Activated gamma-delta T cell treated with Interleukin-2 at 50 U/mL for 16 hours (primary cell): ENCODE measurements around the gene GPC3.

Source experiments
- DNase-seq: peaks from one replicate; pipeline ENCODE4 v3.0.0-alpha.2; 2020

Gene GPC3

DNA sequence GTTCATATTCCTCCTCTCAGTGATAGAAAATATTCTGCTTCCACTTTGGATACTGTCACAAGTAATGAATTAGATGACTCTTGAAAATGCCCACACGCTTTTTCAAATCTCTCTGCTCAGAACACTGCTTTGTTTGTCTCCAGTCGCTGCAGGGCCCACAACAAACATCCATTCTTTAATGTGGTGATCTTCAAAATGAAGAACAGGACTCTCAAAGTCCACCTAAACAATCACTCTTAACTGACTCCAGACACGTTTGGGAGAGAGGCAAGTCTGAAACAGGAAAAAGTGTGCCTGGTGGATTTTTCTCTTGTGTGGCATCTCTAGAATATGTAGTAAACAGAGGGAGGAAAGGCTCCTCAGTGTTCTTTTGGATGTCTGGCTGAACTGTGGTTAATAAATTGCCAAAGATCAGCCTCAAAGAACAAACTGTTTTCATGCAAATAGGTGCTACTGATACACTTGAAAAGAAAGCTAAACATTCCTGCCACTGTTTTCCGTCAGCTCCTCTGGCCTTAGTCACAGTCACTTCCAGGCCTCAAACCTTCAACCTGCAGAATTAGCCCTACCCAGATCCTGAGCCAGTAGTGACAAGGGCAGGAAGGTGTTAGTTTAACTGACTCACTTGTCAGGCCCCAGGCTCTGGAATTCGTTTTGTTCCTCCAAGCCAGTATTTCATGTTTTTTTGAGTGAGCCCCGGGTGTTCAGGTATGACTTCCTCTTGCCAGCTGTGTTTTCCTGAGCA lies 310.5 kb downstream of the GPC3 start:
- no peak for DNase-seq

GRCh38 chrX:133670383-133670782 lies 315.0 kb downstream of the GPC3 start:
- no peak for DNase-seq

DNA sequence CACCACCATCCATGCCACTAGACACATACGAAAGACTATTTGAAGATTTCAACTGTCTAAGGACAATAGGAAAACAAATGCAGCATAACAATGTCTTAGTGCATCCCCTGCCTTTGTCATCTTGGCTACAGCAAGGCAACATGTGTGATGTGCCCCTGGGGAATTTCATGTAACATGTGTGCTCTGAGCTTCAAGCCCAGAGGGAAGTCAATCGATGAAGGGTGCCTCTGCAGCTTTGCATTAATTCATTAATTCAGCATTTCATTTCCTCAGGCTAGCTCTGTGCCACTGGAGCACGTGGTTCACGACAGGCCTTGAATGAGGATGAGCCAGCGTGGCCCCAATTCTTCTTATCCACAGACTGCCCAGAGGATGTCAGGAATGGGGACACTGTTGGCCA lies 316.2 kb downstream of the GPC3 start:
- DNase-seq: no peak

DNA sequence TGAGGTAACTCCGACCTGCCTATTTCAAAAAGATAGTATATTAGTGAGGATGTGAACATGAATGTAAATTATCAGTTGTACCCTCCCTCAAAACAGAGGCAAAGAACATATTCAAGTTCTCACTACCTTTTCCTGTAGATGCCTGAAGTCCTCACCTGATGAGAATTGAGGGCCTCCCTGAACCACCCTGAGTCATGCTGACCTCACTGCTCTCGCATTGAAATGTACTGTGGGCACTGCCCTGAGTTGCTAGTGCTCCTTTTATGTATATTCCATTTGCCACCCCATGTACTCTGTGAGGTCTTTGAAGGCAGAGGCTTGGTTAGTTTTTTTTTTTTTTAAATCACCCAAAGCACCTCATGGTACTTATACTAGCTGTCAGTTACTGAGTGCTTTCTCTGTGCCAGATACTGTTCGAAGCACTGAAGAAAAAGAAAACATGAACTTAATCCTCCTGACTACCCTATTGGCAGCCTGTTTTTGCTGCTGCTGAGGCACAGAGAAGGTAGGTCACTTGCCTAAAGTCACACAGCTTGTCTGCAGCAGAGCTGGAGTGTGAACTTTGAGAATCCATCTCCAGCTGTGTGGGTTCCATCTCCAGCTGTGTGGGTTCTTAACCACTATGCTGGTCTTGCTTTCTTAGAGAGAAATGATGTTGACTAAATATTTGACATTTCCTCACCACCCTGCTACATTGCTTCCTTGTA lies 317.0 kb downstream of the GPC3 start:
- no peak for DNase-seq

DNA sequence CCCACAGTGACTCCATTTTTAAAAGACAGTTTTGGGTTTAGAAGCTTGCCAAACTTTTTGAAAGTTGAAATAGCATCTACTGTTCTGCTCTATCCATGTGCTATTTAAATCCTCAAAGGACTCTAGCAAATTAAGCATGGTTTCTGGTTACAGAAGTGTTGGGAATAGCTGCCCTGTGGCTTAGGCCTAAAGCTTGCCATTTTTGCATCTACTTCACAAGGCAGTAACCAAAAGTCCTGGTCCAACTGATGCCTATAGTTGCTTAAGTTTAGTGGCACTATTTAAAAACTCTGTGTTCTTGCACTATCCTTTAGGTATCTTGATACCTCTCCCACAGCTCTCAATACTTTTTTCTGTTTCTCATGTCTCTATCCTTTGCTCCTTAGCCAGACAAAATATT lies 319.1 kb downstream of the GPC3 start:
- DNase-seq: no peak

DNA sequence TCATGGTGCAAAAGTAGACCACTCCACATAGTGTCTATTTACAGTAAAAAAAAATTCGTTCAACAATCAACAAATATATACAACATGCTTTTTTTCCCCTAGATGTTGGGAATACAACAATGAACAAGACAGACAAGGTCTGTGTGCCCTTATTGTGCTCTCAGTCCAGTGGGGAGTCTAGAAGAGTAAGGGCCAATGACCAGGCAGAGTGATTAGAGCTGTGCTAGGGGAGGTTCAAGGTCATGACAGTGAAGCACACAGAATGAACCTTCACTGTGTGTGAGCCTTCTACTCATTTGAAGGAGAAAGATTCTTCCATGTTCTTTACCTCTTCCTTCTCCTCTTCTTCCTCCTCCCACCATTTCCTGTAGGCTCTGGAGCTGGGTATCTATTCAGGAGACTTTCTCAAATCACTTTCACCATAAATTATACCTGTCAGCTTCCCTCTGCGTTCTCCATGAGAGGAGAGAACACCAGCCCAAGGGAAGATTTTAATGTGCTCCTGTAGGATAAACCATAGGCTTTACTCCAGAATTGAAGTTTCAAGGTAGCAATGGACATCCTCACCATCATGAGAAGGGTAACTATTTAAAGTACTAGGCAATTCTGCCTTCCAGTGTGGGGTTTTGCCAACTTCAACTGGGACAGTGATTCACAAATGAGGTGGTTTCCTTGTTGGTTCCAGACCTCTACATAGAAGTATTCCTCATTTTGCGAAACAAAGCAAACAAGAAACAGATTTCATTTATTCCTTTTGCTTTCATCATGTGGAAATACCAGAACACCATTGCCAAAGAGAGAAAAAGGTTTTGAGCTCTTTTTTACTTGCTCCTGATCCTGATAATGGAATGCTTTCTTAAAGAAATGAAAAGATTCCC lies 323.2 kb downstream of the GPC3 start:
- no peak for DNase-seq

GRCh38 chrX:133660281-133660680 lies 325.1 kb downstream of the GPC3 start:
- DNase-seq: no peak

GRCh38 chrX:133658293-133658911 lies 327.0 kb downstream of the GPC3 start:
- DNase-seq: no peak

GRCh38 chrX:133655275-133656265 lies 329.8 kb downstream of the GPC3 start:
- DNase-seq: no peak

DNA sequence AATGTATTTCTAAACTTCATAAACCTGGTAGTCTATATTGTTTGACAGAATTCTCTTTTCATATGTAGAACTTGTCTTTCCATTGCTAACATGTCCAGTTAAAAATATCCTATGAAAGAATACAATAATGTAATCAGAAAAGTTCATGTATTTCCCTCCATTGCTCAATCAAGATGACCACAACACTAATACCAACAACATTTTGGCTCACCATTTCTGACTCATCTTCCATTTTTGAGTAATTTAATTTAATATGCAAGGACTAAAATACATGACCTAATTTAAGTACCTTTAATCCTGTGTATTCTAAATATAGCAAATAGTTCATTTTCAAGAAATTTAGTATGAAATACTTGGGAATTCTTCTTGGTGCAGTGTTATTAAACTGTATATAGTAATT lies 330.6 kb downstream of the GPC3 start:
- no peak for DNase-seq

DNA sequence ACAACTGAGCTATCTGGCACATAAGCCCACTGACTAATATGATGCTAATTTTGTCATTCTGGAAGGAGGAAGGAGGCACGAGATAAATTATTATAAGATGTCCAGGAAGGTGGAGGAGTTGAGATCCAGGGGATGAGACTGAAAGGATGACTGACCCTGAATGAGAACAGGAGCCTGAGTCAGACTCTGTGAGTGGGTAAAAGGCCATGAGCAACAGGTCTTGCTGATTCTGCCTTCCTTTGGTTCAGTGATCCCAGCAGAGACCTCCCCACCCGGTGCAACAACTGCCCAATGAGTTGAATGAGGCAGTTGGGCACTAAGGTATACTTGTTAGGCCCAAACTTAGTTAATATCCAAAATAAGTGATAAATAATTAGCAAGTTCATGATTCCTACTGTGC lies 332.0 kb downstream of the GPC3 start:
- no peak for DNase-seq

DNA sequence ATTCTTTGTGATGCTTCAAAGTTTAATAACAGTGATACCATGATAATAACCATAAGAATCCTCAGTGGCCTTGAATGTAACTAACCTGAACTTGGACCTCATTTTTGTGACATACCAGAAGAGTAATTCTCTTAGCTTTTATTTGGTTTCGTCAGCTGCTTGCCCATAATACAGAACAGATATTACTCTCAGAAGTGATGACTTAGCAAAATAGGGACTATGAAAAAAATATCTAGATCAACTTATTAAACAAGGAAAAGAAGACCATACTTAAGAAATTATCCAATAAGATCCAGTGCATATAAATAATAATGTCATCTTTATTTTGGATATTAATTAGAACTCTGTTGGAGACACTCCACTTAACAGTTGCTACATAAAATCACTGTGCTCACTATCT lies 333.2 kb downstream of the GPC3 start:
- no peak for DNase-seq

- no peak for DNase-seq
These were observed 335.2 kb downstream of the GPC3 start for GRCh38 chrX:133650239-133650638.

DNA sequence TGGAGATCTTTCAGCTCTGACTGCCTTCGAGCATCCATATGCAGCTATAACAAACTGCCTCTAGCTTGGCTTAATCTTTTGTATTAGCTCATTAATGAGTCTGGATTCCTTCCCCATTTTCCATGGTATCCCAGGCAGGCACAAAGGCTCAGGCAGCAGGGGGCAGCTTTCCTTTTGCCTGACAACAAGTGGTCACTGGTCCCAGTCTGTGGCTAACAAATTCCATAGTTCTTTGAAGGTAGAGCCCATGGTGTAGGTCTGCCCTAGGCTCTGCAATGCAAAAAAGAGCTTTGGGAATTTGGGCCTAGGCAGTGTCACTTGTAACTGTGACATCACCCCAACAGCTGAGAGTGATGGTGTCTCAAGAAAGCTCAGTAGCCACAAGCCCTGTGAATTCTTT lies 335.7 kb downstream of the GPC3 start:
- no peak for DNase-seq

DNA sequence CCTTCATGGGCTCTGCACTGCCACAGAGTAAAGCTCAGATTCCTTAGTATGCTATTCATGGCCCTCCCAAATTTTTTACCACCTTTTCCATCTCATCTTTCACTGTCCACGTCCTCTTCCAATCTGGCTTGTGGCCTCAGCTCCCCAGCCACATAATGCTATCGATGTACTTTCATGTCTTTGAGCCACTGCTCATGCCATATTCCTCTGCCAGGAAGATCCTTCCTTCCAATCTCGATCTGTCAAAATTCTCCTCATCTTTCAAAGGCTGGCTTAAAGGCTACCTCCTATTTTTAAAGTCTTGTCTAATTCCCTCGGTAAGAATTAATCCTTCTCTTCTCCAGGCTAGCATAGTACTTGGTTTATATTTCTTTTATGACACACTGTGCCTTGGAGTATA lies 336.8 kb downstream of the GPC3 start:
- no peak for DNase-seq

DNA sequence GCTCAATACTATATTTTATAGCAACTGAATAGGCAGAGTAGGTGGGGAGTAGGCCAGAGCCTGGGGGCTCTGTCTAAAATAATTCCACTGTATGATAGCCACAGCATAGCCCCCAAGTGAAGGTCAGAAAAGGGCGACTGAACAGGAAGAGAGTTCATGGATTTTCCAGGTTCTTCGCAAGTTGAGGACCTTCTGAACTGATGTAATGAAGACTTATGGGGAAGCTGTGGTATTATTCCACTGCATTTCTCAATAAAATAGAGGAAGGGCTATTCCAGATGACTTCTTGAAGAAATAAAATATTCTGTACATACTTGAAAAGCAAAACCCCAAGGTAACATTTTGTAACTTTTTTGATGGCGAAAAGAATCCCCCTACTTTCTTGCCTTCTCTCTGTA lies 338.7 kb downstream of the GPC3 start:
- DNase-seq: no peak

DNA sequence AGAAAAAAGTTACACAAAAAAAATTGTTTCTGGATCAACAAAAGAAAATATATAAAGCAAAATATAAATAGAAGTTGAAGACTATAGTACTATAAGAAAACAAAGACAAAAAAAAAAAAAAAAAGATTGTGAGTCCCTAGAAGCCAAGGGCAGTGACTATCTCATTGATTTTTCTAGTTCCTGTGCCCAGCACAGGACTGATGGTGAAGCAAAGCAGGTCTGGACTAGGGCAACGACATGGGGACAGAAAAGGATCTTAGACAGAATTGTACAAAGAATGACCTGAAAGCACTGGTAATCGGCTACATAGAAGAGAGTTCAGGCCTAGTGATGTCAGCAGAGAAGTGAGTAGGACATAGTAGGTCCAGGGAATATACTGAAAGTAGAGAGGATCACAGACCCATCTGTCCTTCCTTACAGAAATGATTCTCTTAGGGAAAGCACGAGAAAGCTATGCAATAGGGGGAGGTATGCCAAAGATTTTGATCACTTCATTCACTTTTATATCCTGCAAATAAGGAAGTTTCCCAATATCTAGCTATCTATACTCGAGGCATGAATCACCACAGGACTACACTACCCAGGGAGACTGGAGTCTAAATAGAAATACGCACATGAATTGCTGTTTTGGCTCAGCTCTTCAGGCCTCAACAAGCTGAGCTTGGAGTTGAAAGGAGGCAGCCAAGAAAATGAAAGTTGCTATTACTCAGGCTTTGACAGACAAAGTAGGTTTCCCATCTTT lies 339.2 kb downstream of the GPC3 start:
- no peak for DNase-seq

DNA sequence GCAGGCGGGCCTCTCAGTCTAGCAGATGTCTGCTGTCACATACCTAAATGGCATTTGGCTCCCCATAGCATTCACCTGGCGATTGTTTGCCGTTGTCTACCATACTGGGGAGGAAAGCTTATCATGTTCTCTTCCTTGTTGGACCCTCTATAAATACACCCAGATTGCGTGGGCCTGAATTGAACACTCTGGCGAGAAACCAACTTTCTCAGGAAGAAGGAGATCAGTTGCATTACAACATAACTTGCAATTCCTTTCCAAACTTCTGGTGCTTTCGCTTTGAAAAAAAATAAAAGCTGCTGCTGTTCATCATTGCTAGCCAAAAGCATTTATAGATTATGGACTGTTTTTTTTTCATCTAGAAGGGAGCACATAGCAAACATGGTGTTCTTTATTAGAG lies 340.1 kb downstream of the GPC3 start:
- DNase-seq: no peak

- no peak for DNase-seq
These were observed 345.0 kb downstream of the GPC3 start for GRCh38 chrX:133640161-133641015.

DNA sequence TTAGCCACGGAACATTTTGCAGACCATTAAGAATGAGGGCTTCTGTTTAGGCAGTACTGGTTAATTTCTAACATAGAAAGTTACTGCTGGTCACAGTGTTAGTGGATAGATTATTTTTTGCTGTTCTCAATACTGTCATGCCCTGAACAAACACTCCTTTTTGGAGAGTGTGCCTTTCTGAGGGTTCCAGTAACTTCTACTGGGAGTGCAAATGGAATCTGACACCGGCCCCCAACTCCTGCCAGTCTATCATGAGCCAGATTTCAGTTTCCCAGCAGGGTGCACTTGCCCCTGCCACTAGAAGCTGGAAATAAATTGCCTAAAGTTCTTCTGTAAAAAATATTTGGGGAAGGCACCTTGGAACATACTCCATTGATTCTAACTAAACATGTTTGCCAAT lies 345.7 kb downstream of the GPC3 start:
- no peak for DNase-seq
